ENCODE data around the gene FBN1. TPM values are rescaled to one million over a fixed set of nuclear protein-coding genes. Genes with fewer than 3 reads are reported as not detected.

FBN1 gene
- total and polyA plus RNA-seq, 12 donors = 5.6 to 84.6 (median 54.5) TPM

GRCh38 chr15:48385031-48385830, 260.3 kb downstream of the FBN1 start:
- peak in 4 of 7 donors; percentile 19 to 57 (median 36) for DNase-seq
- no peak overlapping the region for H3K27ac ChIP-seq
- no peak for TF ChIP-seq POLR2A (IDR thresholded peaks at IDR 0.05)
- no peak for TF ChIP-seq CTCF (IDR thresholded peaks at IDR 0.05)
- H3K36me3 ChIP-seq (replicated peaks in 1 of 2) = no peaks in the 10 kb centered on the region
- H3K4me3 ChIP-seq = no peak overlapping the region
- no peaks in the 10 kb centered on the region for H3K9me3 ChIP-seq (replicated peaks in 1 of 3)
- WGBS, 4 donors = 64 to 76% (median 71%) methylated on average over 4 of the region's 4 CpGs
- H3K27me3 ChIP-seq = no peaks in the 10 kb centered on the region
- intact Hi-C loops (cut with DNase I) = no loop called here
- H3K4me1 ChIP-seq (replicated peaks in 1 of 2) = peaks cover 5 to 12% of the 10 kb centered on the region in 2 donors

- no peak for TF ChIP-seq CTCF (IDR thresholded peaks at IDR 0.05)
- no peak for TF ChIP-seq POLR2A (IDR thresholded peaks at IDR 0.05)
- H3K4me3 ChIP-seq = no peak overlapping the region
- H3K9me3 ChIP-seq (replicated peaks in 1 of 3) = no peaks in the 10 kb centered on the region
- H3K27me3 ChIP-seq = no peaks in the 10 kb centered on the region
- no peaks in the 10 kb centered on the region for H3K36me3 ChIP-seq (replicated peaks in 1 of 2)
- H3K4me1 ChIP-seq (replicated peaks in 1 of 2) = peaks cover 5 to 6% of the 10 kb centered on the region in 2 donors
- intact Hi-C loops (cut with DNase I) = no loop called here
- H3K27ac ChIP-seq = no peak overlapping the region
- DNase-seq = no peak
- 88 to 96% (median 93%) methylated on average over 3 of the region's 3 CpGs for WGBS, 4 donors
These were observed 260.9 kb downstream of the FBN1 start for GRCh38 chr15:48384616-48385015.

- no peaks in the 10 kb centered on the region for H3K4me1 ChIP-seq (replicated peaks in 1 of 2)
- H3K36me3 ChIP-seq (replicated peaks in 1 of 2) = no peaks in the 10 kb centered on the region
- no peak overlapping the region for H3K4me3 ChIP-seq
- intact Hi-C loops (cut with DNase I) = no loop called here
- no peaks in the 10 kb centered on the region for H3K9me3 ChIP-seq (replicated peaks in 1 of 3)
- no peak for DNase-seq
- H3K27me3 ChIP-seq = no peaks in the 10 kb centered on the region
- H3K27ac ChIP-seq = no peak overlapping the region
- TF ChIP-seq POLR2A (IDR thresholded peaks at IDR 0.05) = no peak
- 92 to 96% (median 94%) methylated on average over 2 of the region's 2 CpGs for WGBS, 4 donors
These were observed 262.5 kb downstream of the FBN1 start for GRCh38 chr15:48383031-48383430.

- no peaks in the 10 kb centered on the region for H3K27me3 ChIP-seq
- WGBS, 4 donors = 64 to 69% (median 66%) methylated on average over 4 of the region's 4 CpGs
- H3K9me3 ChIP-seq (replicated peaks in 1 of 3) = no peaks in the 10 kb centered on the region
- no peak for TF ChIP-seq POLR2A (IDR thresholded peaks at IDR 0.05)
- TF ChIP-seq CTCF (IDR thresholded peaks at IDR 0.05) = no peak
- no peak for DNase-seq
- H3K27ac ChIP-seq = no peak overlapping the region
- no peaks in the 10 kb centered on the region for H3K36me3 ChIP-seq (replicated peaks in 1 of 2)
- no peaks in the 10 kb centered on the region for H3K4me1 ChIP-seq (replicated peaks in 1 of 2)
- no peak overlapping the region for H3K4me3 ChIP-seq
- intact Hi-C loops (cut with DNase I) = no loop called here
These were observed 263.6 kb downstream of the FBN1 start for GRCh38 chr15:48381861-48382260.

GRCh38 chr15:48380198-48380597, 265.3 kb downstream of the FBN1 start:
- H3K27me3 ChIP-seq = no peaks in the 10 kb centered on the region
- no peak overlapping the region for H3K4me3 ChIP-seq
- intact Hi-C loops (cut with DNase I) = no loop called here
- no peaks in the 10 kb centered on the region for H3K9me3 ChIP-seq (replicated peaks in 1 of 3)
- TF ChIP-seq POLR2A (IDR thresholded peaks at IDR 0.05) = no peak
- TF ChIP-seq CTCF (IDR thresholded peaks at IDR 0.05) = no peak
- 78 to 91% (median 84%) methylated on average over 4 of the region's 4 CpGs for WGBS, 4 donors
- no peak for DNase-seq
- H3K36me3 ChIP-seq (replicated peaks in 1 of 2) = no peaks in the 10 kb centered on the region
- no peaks in the 10 kb centered on the region for H3K4me1 ChIP-seq (replicated peaks in 1 of 2)
- H3K27ac ChIP-seq = no peak overlapping the region

All from adrenal gland (tissue), 12 donors.